Activated T-helper 1 cell treated with anti-CD3 and anti-CD28 coated beads, Interleukin-12 subunit alpha, Interleukin-12 subunit beta, Interleukin-2, Interleukin-4 antibody, amounts not matched to agents 30 ng/mL and 10 ng/mL and 1 ng/mL, durations not matched to agents 14 hours and 24 hours and 36 hours (primary cell): ENCODE data around the gene GNB5. TPM values are rescaled to one million over a fixed set of nuclear protein-coding genes. Genes with fewer than 3 reads are reported as not detected.

ENCODE experiments used
- DNase-seq: peaks from one replicate; pipeline ENCODE4 v3.0.0; 2021; ENCODE audit warnings: low spot score
- H3K27ac Mint-ChIP-seq: one replicate; pipeline ENCODE4 v1.8.0; 2021; ENCODE audit warnings: mild to moderate bottlenecking, mixed read lengths
- H3K27me3 Mint-ChIP-seq: one replicate; pipeline ENCODE4 v1.8.0; 2022; ENCODE audit warnings: mild to moderate bottlenecking, moderate library complexity, mixed read lengths; ENCODE audit not compliant: insufficient read depth
- H3K36me3 Mint-ChIP-seq: one replicate; pipeline ENCODE4 v1.8.0; 2021; ENCODE audit warnings: low read depth, mixed read lengths
- H3K4me1 Mint-ChIP-seq: one replicate; pipeline ENCODE4 v1.8.0; 2021; ENCODE audit warnings: low read depth, mixed read lengths
- H3K4me3 Mint-ChIP-seq: one replicate; pipeline ENCODE4 v1.8.0; 2021; ENCODE audit warnings: mild to moderate bottlenecking, moderate library complexity, mixed read lengths
- H3K9me3 Mint-ChIP-seq: one replicate; pipeline ENCODE4 v1.8.0; 2021; ENCODE audit warnings: mixed read lengths
- intact Hi-C: fragments of 100-400 bp; cut with micrococcal nuclease; formaldehyde crosslinking; loops from one replicate; pipeline ENCODE4 v1.15.1; 2024
- total RNA-seq: library from RNA; stranded (reverse); gene quantifications from 2 replicates; pipeline ENCODE4 v1.2.3, GENCODE V29; 2022

Gene GNB5
- total RNA-seq, 1 donor from 2014 or later = 17.0 TPM

GRCh38 chr15:52199271-52199670, 8.1 kb upstream of the GNB5 start:
- DNase-seq = no peak
- intact Hi-C loops = no loop called here
- Mint-ChIP-seq H3K36me3 (no peaks in the 10 kb centered on the region), H3K9me3 (no peaks in the 10 kb centered on the region), H3K27me3 (peaks cover 4% of the 10 kb centered on the region), H3K4me1 (peaks cover 4% of the 10 kb centered on the region), H3K27ac (no peak overlapping the region), H3K4me3 (no peak overlapping the region)

GRCh38 chr15:52196891-52197290, 5.7 kb upstream of the GNB5 start:
- Mint-ChIP-seq H3K4me1 (peaks cover 4% of the 10 kb centered on the region), H3K36me3 (no peaks in the 10 kb centered on the region), H3K4me3 (no peak overlapping the region), H3K27ac (no peak overlapping the region), H3K27me3 (peaks cover 4% of the 10 kb centered on the region), H3K9me3 (no peaks in the 10 kb centered on the region)
- DNase-seq = no peak
- intact Hi-C loops = no loop called here

- Mint-ChIP-seq H3K4me1 (peaks cover 4% of the 10 kb centered on the region), H3K9me3 (no peaks in the 10 kb centered on the region), H3K4me3 (no peak overlapping the region), H3K27ac (no peak overlapping the region), H3K27me3 (peaks cover 1% of the 10 kb centered on the region), H3K36me3 (no peaks in the 10 kb centered on the region)
- intact Hi-C loops = no loop called here
- no peak for DNase-seq
Observed at GRCh38 chr15:52193791-52194190, 2.6 kb upstream of the GNB5 start.

- peaks cover 4% of the 10 kb centered on the region for H3K4me1 Mint-ChIP-seq
- H3K4me3 Mint-ChIP-seq = no peak overlapping the region
- no peaks in the 10 kb centered on the region for H3K36me3 Mint-ChIP-seq
- no peaks in the 10 kb centered on the region for H3K9me3 Mint-ChIP-seq
- H3K27ac Mint-ChIP-seq = no peak overlapping the region
- intact Hi-C loops = no loop called here
- no peak for DNase-seq
- peaks cover 1% of the 10 kb centered on the region for H3K27me3 Mint-ChIP-seq
Observed at GRCh38 chr15:52193321-52193720, 2.1 kb upstream of the GNB5 start.

- Mint-ChIP-seq H3K4me1 (peaks cover 6% of the 10 kb centered on the region), H3K27me3 (peaks cover 1% of the 10 kb centered on the region), H3K27ac (no peak overlapping the region), H3K36me3 (no peaks in the 10 kb centered on the region), H3K4me3 (no peak overlapping the region), H3K9me3 (no peaks in the 10 kb centered on the region)
- no peak for DNase-seq
- intact Hi-C loops = no loop called here
Observed at GRCh38 chr15:52186651-52187486, 4.3 kb downstream of the GNB5 start.

- Mint-ChIP-seq H3K9me3 (no peaks in the 10 kb centered on the region), H3K4me1 (peaks cover 17% of the 10 kb centered on the region), H3K36me3 (no peaks in the 10 kb centered on the region), H3K4me3 (no peak overlapping the region), H3K27ac (no peak overlapping the region), H3K27me3 (peaks cover under 1% of the 10 kb centered on the region)
- DNase-seq = no peak
- intact Hi-C loops = no loop called here
Observed at GRCh38 chr15:52185151-52185561, 6.0 kb downstream of the GNB5 start.

GRCh38 chr15:52184721-52185120, 6.5 kb downstream of the GNB5 start:
- H3K4me3 Mint-ChIP-seq = no peak overlapping the region
- no peak overlapping the region for H3K27ac Mint-ChIP-seq
- no peaks in the 10 kb centered on the region for H3K27me3 Mint-ChIP-seq
- intact Hi-C loops = no loop called here
- DNase-seq = no peak
- peaks cover 17% of the 10 kb centered on the region for H3K4me1 Mint-ChIP-seq
- no peaks in the 10 kb centered on the region for H3K36me3 Mint-ChIP-seq
- no peaks in the 10 kb centered on the region for H3K9me3 Mint-ChIP-seq

- H3K27me3 Mint-ChIP-seq = no peaks in the 10 kb centered on the region
- intact Hi-C loops = loop anchor here (1.0 kb wide), 2 partner anchors 25 to 44 kb away; no protein-coding TSS in a partner anchor
- no peaks in the 10 kb centered on the region for H3K36me3 Mint-ChIP-seq
- DNase-seq = no peak
- H3K4me3 Mint-ChIP-seq = no peak overlapping the region
- no peaks in the 10 kb centered on the region for H3K9me3 Mint-ChIP-seq
- H3K4me1 Mint-ChIP-seq = peaks cover 24% of the 10 kb centered on the region
- no peak overlapping the region for H3K27ac Mint-ChIP-seq
Observed at GRCh38 chr15:52183562-52184173, 7.5 kb downstream of the GNB5 start.

GRCh38 chr15:52181938-52182780, 9.0 kb downstream of the GNB5 start:
- H3K9me3 Mint-ChIP-seq = no peaks in the 10 kb centered on the region
- intact Hi-C loops = no loop called here
- no peak overlapping the region for H3K4me3 Mint-ChIP-seq
- no peak overlapping the region for H3K27ac Mint-ChIP-seq
- no peaks in the 10 kb centered on the region for H3K36me3 Mint-ChIP-seq
- H3K4me1 Mint-ChIP-seq = peaks cover 37% of the 10 kb centered on the region
- DNase-seq = no peak
- H3K27me3 Mint-ChIP-seq = no peaks in the 10 kb centered on the region

GRCh38 chr15:52180851-52181450, 10.2 kb downstream of the GNB5 start:
- H3K9me3 Mint-ChIP-seq = no peaks in the 10 kb centered on the region
- H3K27ac Mint-ChIP-seq = peak overlapping the region; percentile 94
- DNase-seq = no peak
- peaks cover 37% of the 10 kb centered on the region for H3K4me1 Mint-ChIP-seq
- no peaks in the 10 kb centered on the region for H3K36me3 Mint-ChIP-seq
- H3K4me3 Mint-ChIP-seq = peak overlapping the region; percentile 88
- intact Hi-C loops = no loop called here
- no peaks in the 10 kb centered on the region for H3K27me3 Mint-ChIP-seq

- peaks cover 37% of the 10 kb centered on the region for H3K4me1 Mint-ChIP-seq
- H3K27me3 Mint-ChIP-seq = no peaks in the 10 kb centered on the region
- no peaks in the 10 kb centered on the region for H3K36me3 Mint-ChIP-seq
- H3K4me3 Mint-ChIP-seq = peak overlapping the region; percentile 88
- intact Hi-C loops = no loop called here
- DNase-seq = peak; percentile 38
- no peaks in the 10 kb centered on the region for H3K9me3 Mint-ChIP-seq
- peak overlapping the region; percentile 94 for H3K27ac Mint-ChIP-seq
Observed at GRCh38 chr15:52180196-52180835, 10.9 kb downstream of the GNB5 start.
